SK-N-SH treated with all-trans-retinoic acid at 6 μM for 48 hours (cell line): ENCODE data around the gene LCN2.

Experiments used
- ATAC-seq: fragments of 200-7000 bp; cut with Tn5 transposase; 3 replicates; pipeline ENCODE4 v1.9.1; 2020; ENCODE audit warnings: mild to moderate bottlenecking, moderate library complexity
- ARNTL ChIP-seq: fragments of 450-650 bp; formaldehyde crosslinking; IDR thresholded peaks from 2 replicates; pipeline ENCODE4 v1.5.0; 2020; ENCODE audit warnings: low read depth, mild to moderate bottlenecking, moderate library complexity, borderline replicate concordance
- BACH2 ChIP-seq: fragments of 250-450 bp; sonication (Bioruptor Pico); IDR thresholded peaks from 2 replicates; pipeline ENCODE4 v1.9.0; 2021; ENCODE audit warnings: mild to moderate bottlenecking, borderline replicate concordance
- CREB5 ChIP-seq: fragments of 250-450 bp; sonication (Bioruptor Pico); IDR thresholded peaks from 2 replicates; pipeline ENCODE4 v1.5.1; 2020; ENCODE audit warnings: low read depth, mild to moderate bottlenecking, moderate library complexity
- CSDC2 ChIP-seq: fragments of 250-450 bp; sonication (Bioruptor Pico); IDR thresholded peaks from 2 replicates; pipeline ENCODE4 v1.5.0; 2020; ENCODE audit warnings: mild to moderate bottlenecking, moderate library complexity
- CSRNP3 ChIP-seq: fragments of 250-450 bp; sonication (Bioruptor Pico); IDR thresholded peaks from 2 replicates; pipeline ENCODE4 v1.5.1; 2021; ENCODE audit warnings: mild to moderate bottlenecking, moderate library complexity
- ESRRG ChIP-seq: fragments of 250-450 bp; sonication (Bioruptor Pico); IDR thresholded peaks from 2 replicates; pipeline ENCODE4 v1.6.1; 2021; ENCODE audit warnings: mild to moderate bottlenecking
- GLIS3 ChIP-seq: fragments of 250-450 bp; sonication (Bioruptor Pico); IDR thresholded peaks from 2 replicates; pipeline ENCODE4 v1.5.0; 2020; ENCODE audit warnings: mild to moderate bottlenecking, moderate library complexity
- ISL1 ChIP-seq: fragments of 250-450 bp; sonication (Bioruptor Pico); IDR thresholded peaks from 2 replicates; pipeline ENCODE4 v2.1.2; 2022; ENCODE audit warnings: mild to moderate bottlenecking, moderate library complexity
- OSR1 ChIP-seq: fragments of 250-450 bp; sonication (Bioruptor Pico); IDR thresholded peaks from 2 replicates; pipeline ENCODE4 v1.8.0; 2022; ENCODE audit warnings: moderate library complexity, mild to moderate bottlenecking, inconsistent platforms
- PATZ1 ChIP-seq: fragments of 250-450 bp; sonication (Bioruptor Pico); IDR thresholded peaks from 2 replicates; pipeline ENCODE4 v1.8.0; 2020; ENCODE audit warnings: mild to moderate bottlenecking, moderate library complexity, borderline replicate concordance
- POU6F1 ChIP-seq: fragments of 250-450 bp; sonication (Bioruptor Pico); IDR thresholded peaks from 2 replicates; pipeline ENCODE4 v1.8.0; 2021; ENCODE audit warnings: low read depth, mild to moderate bottlenecking, moderate library complexity, borderline replicate concordance
- PPARA ChIP-seq: fragments of 250-450 bp; sonication (Bioruptor Pico); IDR thresholded peaks from 2 replicates; pipeline ENCODE4 v1.5.0; 2020; ENCODE audit warnings: mild to moderate bottlenecking, borderline replicate concordance
- RARB ChIP-seq: fragments of 250-450 bp; sonication (Bioruptor Pico); IDR thresholded peaks from 2 replicates; pipeline ENCODE4 v1.8.0; 2021; ENCODE audit warnings: mild to moderate bottlenecking, moderate library complexity
- SNAI2 ChIP-seq: fragments of 250-450 bp; sonication (Bioruptor Pico); IDR thresholded peaks from 2 replicates; pipeline ENCODE4 v1.5.0; 2020; ENCODE audit warnings: mild to moderate bottlenecking, moderate library complexity
- TCF4 ChIP-seq: fragments of 250-450 bp; sonication (Bioruptor Pico); IDR thresholded peaks from 2 replicates; pipeline ENCODE4 v1.8.0; 2021; ENCODE audit warnings: mild to moderate bottlenecking, moderate library complexity, borderline replicate concordance
- TSHZ2 ChIP-seq: fragments of 250-450 bp; sonication (Bioruptor Pico); IDR thresholded peaks from 2 replicates; pipeline ENCODE4 v1.5.0; 2020; ENCODE audit warnings: mild to moderate bottlenecking, moderate library complexity
- ZC3H10 ChIP-seq: fragments of 250-450 bp; sonication (Bioruptor Pico); IDR thresholded peaks from 2 replicates; pipeline ENCODE4 v1.5.1; 2021; ENCODE audit warnings: mild to moderate bottlenecking, moderate library complexity
- ZFP3 ChIP-seq: fragments of 250-450 bp; sonication (Bioruptor Pico); IDR thresholded peaks from 2 replicates; pipeline ENCODE4 v1.5.0; 2020; ENCODE audit warnings: mild to moderate bottlenecking, moderate library complexity
- ZFP30 ChIP-seq: fragments of 450-650 bp; formaldehyde crosslinking; IDR thresholded peaks from 2 replicates; pipeline ENCODE4 v1.5.0; 2022; ENCODE audit warnings: mild to moderate bottlenecking, moderate library complexity
- ZNF565 ChIP-seq: fragments of 450-650 bp; formaldehyde crosslinking; conservative IDR thresholded peaks from 2 replicates; pipeline ENCODE4 v1.5.0; 2020; ENCODE audit warnings: low read depth, mild to moderate bottlenecking, moderate library complexity
- ZNF70 ChIP-seq: fragments of 450-650 bp; formaldehyde crosslinking; IDR thresholded peaks from 2 replicates; pipeline ENCODE4 v1.5.0; 2020; ENCODE audit warnings: mild to moderate bottlenecking, moderate library complexity
- ZNF8 ChIP-seq: fragments of 450-650 bp; formaldehyde crosslinking; IDR thresholded peaks from 2 replicates; pipeline ENCODE4 v1.5.0; 2020; ENCODE audit warnings: mild to moderate bottlenecking, moderate library complexity

Gene LCN2

GRCh38 chr9:128175102-128175563 is 25.9 kb downstream of the LCN2 start (continued):
- TF ChIP-seq PATZ1 (CRISPR knock-in tag) (no peak), ZNF565 (no peak), ZFP30 (CRISPR knock-in tag) (no peak), ZNF8 (no peak), SNAI2 (CRISPR knock-in tag) (no peak), ZNF70 (CRISPR knock-in tag) (no peak), ISL1 (CRISPR knock-in tag) (no peak), CSRNP3 (no peak), ZC3H10 (CRISPR knock-in tag) (no peak), ARNTL (CRISPR knock-in tag) (no peak), TCF4 (CRISPR knock-in tag) (no peak)

GRCh38 chr9:128175726-128176125 is 26.5 kb downstream of the LCN2 start:
- peak; percentile 36 for ATAC-seq
- TF ChIP-seq SNAI2 (CRISPR knock-in tag) (no peak), ZC3H10 (CRISPR knock-in tag) (no peak), GLIS3 (no peak), RARB (no peak), OSR1 (no peak), TSHZ2 (CRISPR knock-in tag) (no peak), BACH2 (CRISPR knock-in tag) (no peak), TCF4 (CRISPR knock-in tag) (no peak), ESRRG (no peak), ZFP30 (CRISPR knock-in tag) (no peak), ZFP3 (no peak), CREB5 (CRISPR knock-in tag) (no peak), CSDC2 (no peak), PPARA (no peak), ZNF70 (CRISPR knock-in tag) (no peak), ARNTL (CRISPR knock-in tag) (no peak), ZNF565 (no peak), POU6F1 (CRISPR knock-in tag) (no peak), ISL1 (CRISPR knock-in tag) (no peak), PATZ1 (CRISPR knock-in tag) (no peak)
- TF ChIP-seq, all 23 proteins: peak for 0
